Astrocyte of the cerebellum (primary cell): ENCODE results near the gene IDUA.

ENCODE experiments used
- DNase-seq: peaks from one replicate; pipeline ENCODE4 v3.0.0-alpha.2; 2011; ENCODE audit warnings: low read depth
- H3K4me3 ChIP-seq: 2 replicates; pipeline ENCODE4 v1.5.1; 2011; ENCODE audit warnings: mild to moderate bottlenecking, low read depth, low read length, moderate library complexity
- CTCF ChIP-seq: IDR thresholded peaks from 2 replicates; pipeline ENCODE4 v1.5.1; 2012; ENCODE audit warnings: low read length, low read depth, moderate library complexity, mild to moderate bottlenecking; ENCODE audit errors: missing control alignments
- in situ Hi-C: cut with HindIII; loops from 2 replicates; pipeline ENCODE4 v1.10.0; 2017; ENCODE audit warnings: low sequenced_read_pairs

Gene IDUA

DNA sequence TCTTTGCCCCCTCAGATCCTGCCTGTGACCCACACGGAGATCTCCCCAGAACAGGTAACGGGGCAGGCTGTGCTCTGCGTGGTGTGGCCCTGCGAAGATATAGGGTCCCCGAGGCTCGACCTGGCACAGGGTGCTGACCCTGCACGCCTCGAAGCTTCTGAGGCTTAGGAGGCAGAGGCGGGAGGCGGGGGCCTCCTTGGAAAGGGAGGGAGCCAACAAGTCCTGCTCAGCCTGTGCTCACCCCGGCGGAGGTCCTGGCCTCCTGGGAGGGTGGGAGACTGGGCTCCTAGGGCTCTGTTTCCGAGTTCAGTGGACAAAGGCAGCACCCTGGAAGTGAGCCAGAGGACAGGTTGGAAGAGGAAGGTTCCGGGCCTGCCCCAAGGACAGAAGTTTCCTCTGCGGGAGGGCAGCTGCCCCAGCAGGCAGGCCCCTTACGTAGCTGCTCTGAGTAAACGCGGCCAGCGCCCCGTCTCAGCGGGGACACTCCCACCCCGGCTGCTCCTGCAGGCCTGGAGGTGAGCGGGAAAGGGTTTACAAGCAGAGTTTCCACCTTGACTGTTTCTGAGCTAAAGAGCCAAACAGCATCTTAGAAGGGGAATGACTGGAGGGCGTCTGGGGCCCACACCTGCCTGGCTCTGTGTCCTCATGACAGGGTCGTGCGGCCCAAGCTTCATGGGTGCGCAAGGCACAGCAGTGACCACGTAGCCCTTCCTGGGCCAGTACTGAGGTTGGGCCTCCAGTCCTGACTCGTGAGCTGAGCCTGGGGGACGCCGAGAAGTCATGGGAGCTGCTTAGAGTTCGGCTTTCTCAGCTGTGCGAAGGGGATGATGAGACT, 38.5 kb upstream of the IDUA start:
- in situ Hi-C loops, result no loop called here
- DNase-seq, result no peak
- no peak for TF ChIP-seq CTCF
- no peak overlapping the region for H3K4me3 ChIP-seq

DNA sequence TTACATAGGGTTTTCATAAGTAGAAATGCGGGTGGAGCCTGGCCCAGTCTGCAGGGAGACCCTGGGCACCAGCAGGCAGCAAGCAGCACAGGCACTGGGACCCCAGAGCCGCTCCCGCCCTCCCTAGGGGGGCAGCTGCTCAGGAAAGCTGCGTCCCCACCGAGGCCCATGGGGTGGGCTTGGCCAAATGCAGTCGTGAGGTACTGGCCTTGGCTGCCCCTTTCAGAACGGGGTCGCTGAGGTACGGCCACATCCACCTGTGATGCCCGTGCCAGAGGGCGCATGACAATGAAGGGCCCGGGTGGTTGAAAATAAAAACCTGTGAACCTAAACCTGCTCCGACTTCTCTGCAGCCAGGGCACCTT, 37.9 kb upstream of the IDUA start:
- no peak for TF ChIP-seq CTCF
- DNase-seq, result no peak
- in situ Hi-C loops, result no loop called here
- no peak overlapping the region for H3K4me3 ChIP-seq

DNA sequence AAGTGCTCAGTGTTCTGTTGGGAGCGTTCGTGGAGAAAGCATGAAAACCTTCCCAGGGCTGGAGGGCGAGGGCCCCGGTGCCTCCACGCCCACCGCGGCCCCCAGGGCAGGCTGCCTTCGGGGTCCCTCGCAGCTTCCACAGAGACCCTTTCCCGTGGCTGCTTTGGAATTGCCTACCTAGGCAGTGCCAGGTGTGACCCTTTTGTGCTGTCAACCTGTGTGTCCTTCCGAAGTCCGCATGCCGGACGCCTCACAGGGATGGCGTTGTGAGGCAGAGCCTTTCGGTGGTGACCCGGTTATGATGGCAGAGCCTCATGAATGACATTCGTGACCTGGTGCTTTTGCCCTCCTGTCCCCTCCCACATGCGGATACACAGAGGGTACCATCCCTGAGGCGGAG, 37.2 kb upstream of the IDUA start:
- DNase-seq, result no peak
- H3K4me3 ChIP-seq, result no peak overlapping the region
- in situ Hi-C loops, result no loop called here
- TF ChIP-seq CTCF, result no peak

GRCh38 chr4:950136-951020, 36.5 kb upstream of the IDUA start:
- H3K4me3 ChIP-seq, result no peak overlapping the region
- in situ Hi-C loops, result no loop called here
- TF ChIP-seq CTCF, result no peak
- DNase-seq, result no peak

DNA sequence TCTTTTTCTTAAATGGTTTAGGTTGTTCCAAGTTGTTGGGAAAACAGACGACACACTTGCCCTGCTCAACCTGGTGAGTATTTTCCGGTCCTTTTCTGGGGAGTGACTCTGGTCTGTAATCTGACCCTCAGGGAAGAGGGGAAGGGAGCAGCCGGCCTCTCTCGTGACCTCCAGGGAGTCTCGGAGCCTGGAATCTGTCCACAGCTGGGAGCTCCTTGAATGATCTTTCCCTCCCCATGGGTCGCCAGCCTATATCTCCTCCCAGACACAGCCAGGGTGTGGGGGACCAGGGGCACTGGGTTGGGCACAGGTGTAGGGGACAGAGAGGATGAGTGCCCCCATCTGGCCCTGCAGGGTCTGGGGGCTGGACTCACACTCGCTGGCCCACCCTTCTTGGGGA, 35.7 kb upstream of the IDUA start:
- H3K4me3 ChIP-seq, result no peak overlapping the region
- DNase-seq, result no peak
- in situ Hi-C loops, result no loop called here
- TF ChIP-seq CTCF, result no peak

DNA sequence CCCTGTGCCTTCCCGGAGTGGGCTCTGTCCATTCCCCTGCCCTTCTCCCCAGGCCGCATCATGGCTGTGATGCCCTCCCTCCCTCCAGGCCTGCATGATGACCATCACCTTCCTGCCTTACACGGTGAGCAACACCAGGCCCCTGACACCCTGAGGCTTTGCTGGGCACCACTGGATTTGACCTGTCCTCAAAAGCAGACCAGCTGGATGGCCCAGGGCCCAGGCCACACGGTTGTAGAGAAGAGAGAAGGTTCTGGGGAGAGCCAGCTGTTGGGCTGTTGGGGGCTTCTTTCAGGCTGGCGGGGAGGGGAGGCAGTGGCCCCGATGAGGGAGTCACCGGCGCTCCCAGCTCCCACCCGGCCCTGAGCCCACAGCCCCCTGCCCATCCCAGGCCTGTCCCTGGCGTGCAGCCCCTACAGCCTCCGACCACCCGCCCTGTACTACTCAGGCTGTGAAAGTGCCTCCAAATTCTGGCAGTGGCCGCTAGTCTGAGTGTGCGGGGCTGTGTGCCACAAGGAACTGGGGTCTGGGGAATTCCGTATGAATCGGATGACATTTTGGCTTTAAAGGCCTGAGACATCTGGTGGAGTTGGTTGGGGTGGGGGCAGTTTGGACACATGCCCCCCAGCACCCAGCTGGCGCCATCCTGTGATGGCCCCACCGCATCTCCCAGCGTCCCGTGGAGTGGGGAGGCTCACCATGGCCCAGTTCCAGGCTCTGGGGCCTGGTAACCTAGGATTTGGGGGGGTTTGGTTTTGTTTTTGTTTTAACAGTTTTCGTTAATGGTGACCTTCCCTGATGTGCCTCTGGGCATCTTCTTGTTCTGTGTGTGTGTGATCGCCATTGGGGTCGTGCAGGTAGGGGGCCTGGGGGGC, 35.0 kb upstream of the IDUA start:
- in situ Hi-C loops, result no loop called here
- no peak for DNase-seq
- H3K4me3 ChIP-seq, result no peak overlapping the region
- no peak for TF ChIP-seq CTCF
